NCI-H2029 treated with DMSO at 0.1 percent for 48 hours (cell line): ENCODE data around the gene TANGO6.
"Not testable (repeated sequence)": the region's sequence is repeated elsewhere in the genome, so short reads cannot be mapped to it uniquely, and the experiment has no call there.

Experiments used
- DNase-seq: peaks from one replicate; lab custom pipeline; 2025; lab: John Stamatoyannopoulos, UW

TANGO6 gene

DNA sequence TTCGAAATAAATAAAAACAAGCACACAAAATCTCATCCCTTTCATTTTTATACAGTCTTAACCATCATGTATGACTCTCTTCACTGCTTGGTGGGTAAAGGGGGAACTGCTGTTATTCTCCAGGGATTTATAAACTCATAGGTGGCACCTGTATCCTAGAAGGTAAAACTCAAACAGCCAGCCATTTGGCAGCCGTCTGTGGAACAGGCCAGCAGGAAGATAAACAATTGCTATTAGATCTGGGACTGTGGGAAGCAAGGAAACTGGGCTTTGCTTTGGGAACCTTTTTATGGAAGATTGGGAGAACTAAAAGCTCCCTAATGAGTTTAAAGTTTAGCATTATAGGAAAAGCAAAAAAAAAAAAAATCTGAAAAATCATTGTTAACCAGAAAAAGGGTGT, 126.0 kb downstream of the TANGO6 start:
- no peak for DNase-seq

DNA sequence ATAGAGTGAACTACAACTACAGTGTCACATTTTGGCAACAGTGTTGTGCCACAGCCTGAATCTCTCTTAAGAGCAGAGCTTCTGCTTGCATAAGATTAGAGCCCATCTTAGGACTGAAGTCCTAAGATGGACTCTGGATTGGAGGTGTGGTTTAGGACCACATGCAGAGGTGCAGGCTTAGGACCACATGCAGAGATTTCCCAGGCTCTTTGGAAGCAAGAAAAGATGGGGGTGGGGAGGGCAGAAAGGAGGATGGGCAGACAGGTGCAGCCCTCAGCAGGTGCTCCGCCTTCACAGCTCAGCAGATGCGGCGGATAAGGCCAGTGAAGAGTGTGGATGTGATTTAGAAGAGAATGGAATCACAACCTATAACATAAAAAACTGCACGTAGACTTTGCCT, 128.7 kb downstream of the TANGO6 start:
- no peak for DNase-seq

DNA sequence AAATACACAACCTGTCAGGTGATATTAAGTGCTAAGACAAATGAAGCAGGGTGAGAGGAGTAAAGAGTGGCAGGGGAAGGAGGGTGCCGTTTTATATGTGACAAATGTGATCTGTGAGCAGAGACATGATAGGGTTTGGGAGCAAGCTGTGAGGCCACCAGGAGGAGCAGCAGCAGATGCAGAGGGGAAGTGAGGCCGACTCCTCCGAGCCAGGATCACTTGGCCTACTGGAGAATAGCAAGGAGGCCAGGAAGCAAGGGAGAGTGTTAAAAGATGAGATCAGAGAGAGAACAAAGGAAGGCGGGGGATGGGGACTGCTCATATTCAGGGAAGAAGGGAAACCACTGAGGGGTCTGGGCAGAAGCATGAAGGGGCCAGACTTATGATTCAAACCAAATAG, 129.4 kb downstream of the TANGO6 start:
- DNase-seq: no peak

DNA sequence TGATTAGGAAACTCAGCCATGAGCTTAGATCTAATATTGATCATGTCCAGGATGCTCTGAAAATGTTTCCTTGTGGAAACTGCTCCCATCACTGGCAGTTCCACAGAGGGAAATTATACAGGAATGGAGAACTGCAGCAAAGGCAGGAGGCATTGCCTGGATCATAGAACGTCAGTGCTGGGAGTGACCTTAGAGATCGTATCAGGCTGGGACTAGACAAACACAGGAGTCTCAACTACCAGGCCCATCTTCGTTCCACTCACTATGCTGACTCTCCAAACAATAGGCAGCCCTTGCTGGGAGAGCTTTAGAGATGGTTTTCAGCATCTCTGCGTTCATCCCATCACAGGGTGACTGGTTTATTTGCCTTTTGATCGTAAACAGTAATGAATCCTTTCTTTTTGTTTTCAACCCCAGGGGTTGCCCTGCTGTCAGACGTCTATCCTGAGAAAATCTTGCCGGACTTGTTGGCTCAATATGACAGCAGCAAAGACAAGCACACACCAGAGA, 130.3 kb downstream of the TANGO6 start:
- no peak for DNase-seq

DNA sequence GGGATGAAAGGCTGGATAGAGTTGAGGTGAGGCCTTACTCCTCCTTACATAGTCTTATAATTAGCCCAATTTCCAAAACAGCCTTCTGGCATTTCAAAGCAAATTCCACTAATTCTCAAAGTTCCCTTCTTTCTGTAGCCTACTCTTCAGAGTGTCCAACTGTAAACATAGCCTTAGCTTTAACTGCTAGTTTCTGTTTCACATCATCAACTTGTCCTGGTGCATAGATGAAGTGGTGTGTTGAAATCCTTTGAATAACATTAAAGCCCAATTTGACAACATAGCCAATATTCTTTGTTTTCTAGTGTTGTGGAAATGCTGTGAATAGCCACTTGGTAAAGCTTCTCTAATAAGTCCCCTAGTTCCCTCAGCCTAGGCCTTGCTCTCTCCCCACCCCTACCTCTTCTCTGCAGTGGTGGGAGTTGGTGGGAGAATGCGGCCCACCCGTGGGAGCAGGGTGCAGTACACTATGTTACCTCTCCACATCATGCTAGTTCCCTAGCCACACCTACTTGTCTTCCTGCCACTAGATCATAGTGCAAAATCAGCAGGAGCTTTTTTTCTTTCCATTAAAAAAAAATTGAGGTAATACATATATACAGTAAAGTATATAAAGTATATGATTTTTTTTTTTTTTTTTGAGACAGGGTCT, 135.1 kb downstream of the TANGO6 start:
- no peak for DNase-seq

DNA sequence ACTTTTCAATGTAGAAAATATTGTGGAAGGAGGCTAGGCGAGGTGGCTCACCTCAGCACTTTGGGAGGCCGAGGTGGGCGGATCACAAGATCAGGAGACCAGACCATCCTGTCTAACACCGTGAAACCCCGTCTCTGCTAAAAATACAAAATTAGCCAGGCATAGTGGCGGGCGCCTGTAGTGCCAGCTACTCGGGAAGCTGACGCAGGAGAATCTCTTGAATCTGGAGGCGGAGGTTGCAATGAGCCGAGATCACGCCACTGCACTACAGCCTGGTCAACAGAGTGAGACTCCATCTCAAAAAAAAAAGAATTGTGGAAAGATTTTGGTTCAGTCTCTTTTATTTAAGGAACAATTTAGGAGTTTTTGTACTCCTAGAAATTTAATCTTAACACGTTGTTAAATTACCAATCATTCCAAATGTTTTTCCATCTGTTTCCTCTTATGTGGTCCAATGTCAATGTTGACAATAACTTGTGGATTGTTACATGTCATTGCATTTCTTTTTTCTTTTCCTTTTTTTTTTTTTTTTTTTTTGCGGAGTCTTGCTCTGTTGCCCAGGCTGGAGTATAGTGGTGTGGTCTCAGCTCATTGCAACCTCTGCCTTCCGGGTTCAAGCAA, 137.5 kb downstream of the TANGO6 start:
- no peak for DNase-seq

DNA sequence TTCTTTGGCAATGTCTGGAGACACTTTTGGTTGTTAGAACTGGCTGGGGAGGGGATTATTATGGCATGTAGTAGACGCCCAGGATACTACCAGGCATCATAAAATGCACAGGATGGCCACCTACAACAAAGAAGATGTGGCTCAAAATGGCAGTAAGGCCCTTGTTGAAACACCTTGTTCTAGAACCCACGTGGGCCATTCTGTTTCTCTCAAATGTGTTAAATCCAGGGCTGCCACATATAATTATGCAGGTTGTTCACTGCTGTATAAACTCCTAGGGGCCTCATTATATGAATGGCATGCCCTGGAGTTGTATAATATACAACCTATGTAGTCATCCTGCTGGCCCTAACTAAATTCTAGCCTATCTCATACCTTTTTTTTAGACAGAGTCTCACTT, 138.6 kb downstream of the TANGO6 start:
- no peak for DNase-seq

DNA sequence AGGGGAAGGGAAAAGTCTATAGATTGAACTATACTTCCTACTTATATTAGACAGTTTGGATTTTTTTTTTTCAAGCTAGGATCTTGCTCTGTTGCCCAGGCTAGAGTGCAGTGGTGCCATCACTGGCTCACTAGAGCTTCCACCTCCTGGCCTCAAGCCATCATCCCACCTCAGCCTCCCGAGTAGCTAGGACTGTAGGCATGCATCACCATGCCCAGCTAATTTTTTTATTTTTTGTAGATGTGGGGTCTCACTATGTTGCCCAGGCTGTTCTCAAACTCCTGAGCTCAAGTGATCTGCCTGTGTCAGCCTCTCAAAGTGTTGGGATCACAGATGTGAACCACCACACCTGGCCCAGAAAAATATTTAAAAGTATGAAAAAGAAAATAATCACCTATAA, 141.1 kb downstream of the TANGO6 start:
- DNase-seq: no peak

DNA sequence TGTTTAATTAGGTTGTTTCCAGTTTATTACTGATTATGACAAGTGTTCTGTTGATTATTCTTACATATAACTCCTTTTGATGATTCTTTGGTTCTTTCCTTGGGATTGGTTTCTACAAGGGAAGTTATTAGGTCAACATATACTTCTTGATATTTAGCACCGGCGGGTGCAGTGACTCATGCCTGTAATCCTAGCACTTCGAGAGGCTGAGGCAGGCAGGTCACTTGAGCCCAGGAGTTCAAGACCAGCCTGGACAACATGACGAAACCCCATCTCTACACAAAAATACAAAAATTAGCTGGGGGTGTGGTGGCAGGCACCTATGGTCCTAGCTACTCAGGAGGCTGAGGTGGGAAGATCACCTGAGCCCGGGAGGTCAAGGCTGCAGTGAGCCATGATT, 141.9 kb downstream of the TANGO6 start:
- DNase-seq: no peak

DNA sequence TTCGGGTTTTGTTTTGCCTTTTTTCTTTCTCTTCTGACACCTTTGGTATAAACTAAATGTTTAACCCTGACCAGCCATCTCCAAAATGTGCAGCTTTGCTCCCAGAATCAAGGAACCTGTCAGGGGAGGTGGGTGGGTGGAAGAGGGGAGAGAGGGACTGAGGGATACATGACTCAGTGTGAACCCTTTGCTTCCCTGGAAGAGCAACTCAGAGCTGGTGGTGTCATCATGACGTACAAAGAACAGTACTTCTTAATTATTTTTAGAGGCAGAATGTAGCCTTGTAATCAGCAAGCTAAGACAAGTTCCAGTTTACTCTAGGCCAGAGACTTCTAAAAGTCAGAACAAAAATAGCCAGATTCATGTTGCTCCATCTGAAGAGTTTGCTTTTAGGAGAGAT, 142.5 kb downstream of the TANGO6 start:
- no peak for DNase-seq

DNA sequence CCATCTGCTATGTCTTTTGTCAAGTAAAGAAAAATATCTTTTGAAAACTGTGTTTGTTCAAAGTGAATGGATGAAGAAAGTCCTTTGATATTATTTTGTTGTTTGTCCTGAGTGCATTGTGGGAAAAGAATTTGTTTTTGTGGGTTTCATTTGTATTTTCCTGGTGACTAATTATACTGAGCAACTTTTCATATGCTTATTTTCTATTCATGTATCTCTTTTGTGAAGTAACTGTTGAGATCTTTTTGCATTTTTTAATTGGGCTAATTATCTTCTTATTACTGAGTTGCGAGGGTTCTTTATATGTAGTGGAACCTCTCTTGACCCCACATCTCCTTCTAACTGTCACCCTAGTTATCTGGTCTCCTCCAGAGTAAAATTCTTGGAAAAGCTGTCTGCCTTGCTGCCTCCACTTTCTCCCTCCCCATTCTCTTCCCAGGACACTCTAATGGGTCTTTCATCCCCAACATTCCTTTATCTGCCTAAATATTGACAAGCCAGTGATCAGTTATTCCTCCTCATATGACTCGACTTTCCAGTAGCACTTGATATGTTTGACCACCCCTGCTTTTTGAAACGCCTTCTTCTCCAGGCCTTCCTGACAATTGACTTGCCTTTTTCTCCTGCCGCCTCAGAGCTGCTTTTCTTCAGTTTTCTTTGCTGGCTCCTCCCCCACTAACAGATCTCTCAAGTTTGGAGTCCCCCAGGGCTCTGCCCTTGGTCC, 144.6 kb downstream of the TANGO6 start:
- no peak for DNase-seq

DNA sequence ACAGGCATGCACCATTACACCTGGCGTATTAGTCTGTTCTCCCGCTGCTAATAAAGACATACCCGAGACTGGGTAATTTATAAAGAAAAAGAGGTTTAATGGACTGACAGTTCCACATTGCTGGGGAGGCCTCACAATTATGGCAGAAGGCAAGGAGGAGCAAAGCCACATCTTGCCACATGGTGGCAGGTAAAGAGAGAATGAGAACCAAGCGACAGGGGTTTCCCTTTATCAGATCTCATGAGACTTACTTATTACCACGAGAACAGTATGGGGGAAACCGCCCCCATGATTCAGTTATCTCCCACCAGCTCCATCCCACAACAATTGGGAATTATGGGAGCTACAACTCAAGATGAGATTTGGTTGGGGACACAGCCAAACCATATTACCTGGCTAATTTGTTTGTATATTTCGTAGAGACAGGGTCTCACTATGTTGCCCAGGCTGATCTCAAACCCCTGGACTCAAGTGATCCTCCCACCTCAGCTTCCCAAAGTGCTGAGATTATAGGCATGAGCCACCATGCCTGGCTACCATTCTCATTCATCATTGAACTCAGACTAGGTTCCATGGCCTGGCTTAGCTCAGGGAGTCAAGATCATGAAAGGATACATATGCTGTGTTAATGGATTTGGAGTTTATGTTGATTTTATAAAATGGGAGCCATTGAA, 147.0 kb downstream of the TANGO6 start:
- not testable (repeated sequence) for DNase-seq

DNA sequence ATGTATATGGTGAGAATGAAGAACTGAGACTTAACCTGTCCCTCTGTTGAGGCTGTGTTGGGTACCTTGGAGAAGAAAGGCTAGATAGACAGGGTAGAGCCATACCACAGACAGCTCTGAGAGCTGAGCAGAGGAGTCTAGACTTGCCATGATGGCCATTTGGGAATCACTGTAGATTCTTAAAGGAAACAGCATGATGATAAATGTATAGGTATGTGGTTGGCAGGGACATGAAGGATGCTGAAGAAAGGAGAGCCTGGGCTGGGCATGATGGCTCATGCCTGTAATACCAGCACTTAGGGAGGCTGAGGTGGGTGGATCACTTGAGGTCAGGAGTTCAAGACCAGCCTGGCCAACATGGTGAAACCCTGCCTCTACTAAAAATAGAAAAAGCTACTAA, 147.7 kb downstream of the TANGO6 start:
- DNase-seq: no peak

DNA sequence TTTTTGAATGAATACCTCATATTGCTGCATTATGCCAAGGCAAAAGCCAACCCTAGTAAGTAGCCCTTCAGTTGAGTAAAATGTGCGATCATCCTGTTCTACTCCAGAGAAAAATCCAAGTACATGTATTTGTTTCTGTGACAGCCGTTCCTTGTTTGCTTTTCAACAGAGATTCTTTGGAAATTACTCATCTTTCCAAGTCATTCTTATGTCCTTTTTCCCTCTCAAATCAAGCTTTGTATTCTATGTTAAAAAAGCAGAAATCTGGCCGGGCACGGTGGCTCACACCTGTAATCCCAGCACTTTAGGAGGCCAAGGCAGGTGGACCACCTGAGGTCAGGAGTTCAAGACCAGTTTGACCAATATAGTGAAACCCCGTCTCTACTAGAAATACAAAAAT, 149.2 kb downstream of the TANGO6 start:
- DNase-seq: no peak

DNA sequence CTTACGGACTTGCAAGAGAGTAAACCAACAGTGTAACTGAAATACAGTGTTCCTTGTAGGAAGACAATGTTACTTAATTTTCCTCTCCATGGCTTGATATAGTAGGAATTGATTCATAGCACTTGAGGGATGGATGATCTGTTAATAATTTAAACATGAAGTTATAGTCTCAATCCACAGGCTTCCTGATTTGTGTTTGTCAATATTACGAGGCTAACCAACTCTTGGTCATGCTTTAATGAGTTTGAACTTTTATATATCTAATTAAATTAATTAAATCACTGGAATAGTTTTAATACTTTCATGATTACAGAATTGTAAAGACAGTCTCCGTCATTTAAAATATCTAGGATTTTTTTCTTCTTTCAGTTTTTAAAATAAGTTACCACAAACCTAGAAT, 150.1 kb downstream of the TANGO6 start:
- no peak for DNase-seq

DNA sequence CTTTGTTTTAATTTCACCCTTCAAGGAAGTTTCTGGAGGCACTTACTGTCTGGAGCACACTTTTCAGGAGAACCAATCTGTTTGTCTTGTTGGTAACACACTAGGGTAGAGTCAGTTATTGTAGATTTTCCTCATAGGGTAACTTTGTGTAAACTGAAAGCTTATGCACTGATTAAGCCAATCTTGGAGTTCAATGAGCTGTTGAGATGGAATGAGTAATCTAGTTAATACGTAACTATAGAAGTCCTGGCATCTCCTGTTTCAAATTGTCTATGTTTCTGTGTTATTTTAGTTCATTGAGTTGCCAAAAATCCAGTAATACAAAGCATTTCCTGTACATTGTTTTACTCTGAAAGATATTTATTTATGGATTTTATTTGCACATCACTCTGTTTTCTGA, 150.6 kb downstream of the TANGO6 start:
- DNase-seq: peak; percentile 5

DNA sequence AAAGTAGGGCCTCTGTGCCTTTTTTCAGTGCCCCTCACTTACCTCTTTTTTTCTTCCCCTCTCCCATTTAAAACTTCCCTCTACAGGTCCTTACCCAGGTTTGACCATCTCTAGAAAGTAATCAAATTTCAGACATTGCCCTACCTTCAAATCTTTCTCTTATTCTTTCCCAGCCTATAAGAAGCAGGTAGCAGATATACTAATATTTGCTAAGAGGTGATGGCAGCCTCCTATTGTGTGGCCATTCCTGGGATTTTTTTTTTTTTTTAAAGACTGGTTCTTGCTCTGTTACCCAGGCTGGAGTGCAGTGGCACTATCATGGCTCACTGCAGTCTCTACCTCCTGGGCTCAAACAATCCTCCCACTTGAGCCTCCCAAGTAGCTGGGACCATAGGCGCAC, 151.0 kb downstream of the TANGO6 start:
- DNase-seq: no peak

DNA sequence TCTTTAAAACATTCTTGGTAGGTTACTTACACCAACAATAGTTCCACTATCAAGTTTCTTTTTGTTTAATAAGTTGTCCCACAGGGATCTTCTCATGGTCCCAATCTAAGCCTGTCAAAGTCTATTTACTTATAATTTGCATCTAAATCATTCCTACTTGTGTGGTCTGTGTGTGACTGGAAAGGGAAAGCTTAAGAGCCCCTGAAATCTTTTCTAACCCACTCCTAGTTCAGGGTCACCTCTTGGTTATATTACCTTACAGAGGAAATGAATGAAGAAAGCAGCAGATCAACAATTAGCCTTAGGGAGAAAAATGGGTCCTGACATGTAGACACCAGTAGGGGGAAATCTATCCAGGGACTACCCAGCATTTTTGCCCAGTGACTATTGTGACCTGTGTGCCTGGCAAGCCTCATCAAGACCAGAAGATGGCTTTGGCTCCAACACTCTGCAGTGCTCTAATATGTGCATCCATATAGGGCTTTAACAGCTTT, 151.7 kb downstream of the TANGO6 start:
- DNase-seq: no peak

DNA sequence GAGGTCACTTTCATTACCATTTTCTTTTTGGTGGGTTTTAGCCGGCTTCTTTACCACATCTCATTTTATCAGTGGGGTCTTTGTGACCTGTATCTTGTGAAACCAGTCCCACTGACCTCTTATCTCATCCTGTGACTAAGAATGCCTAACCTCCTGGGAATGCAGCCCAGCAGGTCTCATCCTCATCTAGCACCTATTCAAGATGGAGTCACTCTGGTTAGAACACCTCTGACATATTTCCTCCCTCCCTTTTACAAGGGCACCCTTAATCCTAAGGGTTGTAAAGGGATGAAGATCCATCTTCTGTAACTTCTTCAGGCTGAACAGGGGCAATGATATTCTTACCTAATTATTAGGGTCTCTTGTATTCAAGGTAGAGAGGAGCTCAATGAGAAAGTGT, 154.2 kb downstream of the TANGO6 start:
- DNase-seq: no peak

DNA sequence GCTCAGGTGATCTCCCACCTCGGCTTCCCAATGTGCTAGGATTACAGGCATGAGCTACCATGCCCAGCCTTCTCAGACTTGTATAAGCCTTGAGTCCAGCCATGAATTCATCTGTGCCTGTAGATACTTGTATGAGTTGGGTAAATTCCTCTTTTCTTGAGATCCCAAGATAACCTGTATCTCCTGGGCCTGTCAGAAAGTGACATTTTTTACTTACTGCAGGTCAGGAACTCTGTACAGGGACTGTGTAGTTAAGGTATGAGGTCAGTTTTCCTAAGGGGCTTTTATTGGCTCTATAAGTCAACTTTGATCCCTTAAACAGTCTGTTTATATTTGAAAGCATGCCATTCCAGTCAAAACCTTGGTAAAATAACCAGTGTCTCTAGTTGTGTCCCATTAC, 155.8 kb downstream of the TANGO6 start:
- no peak for DNase-seq

DNA sequence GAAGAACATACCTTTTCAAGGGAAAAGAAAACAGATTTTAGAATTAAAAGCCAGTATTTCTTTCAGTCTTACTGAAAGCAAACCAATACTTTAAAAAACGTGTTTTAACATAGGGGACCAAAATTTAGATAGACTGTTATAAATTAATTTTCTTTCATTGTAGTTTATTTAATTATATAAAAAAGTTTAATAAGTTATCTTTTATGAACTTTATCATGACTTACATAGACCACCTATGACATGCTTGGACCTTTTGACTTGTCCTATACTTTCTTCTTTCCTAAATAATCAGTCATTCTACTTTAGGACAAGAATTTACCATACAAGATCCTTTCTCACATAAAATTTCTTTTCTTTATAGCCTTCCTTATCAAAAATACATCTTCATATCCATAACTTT, 160.2 kb downstream of the TANGO6 start:
- no peak for DNase-seq

DNA sequence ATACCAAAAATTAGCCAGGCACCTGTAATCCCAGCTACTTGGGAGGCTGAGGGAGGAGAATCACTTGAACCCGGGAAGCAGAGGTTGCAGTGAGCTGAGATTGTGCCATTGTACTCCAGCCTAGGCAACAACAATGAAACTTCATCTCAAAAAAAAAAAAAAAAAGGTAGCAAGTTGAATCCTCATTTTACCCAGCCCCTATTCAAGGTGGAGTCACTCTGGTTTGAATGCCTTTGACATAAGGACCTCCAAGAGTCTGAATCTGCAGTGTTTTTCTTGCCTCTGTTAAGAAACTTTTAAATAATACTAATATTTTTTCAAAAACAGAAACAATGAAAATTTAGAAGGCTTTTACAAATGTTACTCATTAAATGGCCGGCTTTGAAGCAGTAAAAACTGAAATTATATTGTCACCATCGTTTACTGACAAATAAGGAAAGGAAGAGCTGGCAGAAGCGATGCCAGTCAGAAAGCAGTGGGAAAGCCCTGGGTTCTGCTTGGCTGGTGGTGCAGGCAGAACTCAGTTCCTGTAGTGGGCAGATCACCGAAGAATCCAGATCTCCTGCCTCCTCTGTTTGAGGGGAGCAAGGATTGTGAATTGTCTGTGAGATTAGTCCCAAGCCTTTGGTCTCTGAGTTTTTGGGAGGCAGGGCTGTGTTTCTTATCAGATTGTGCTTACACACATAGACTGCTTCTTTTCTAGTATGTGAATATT, 162.5 kb downstream of the TANGO6 start:
- no peak for DNase-seq
